GM21381 (cell line): Measurements from ENCODE around the gene NHLRC4.

ENCODE experiments used
- ATAC-seq: cut with Tn5 transposase; IDR thresholded peaks from one replicate; pipeline ENCODE4 v1.9.1; 2021; ENCODE audit warnings: mild to moderate bottlenecking, moderate library complexity; ENCODE audit not compliant: unreplicated experiment

NHLRC4 gene

DNA sequence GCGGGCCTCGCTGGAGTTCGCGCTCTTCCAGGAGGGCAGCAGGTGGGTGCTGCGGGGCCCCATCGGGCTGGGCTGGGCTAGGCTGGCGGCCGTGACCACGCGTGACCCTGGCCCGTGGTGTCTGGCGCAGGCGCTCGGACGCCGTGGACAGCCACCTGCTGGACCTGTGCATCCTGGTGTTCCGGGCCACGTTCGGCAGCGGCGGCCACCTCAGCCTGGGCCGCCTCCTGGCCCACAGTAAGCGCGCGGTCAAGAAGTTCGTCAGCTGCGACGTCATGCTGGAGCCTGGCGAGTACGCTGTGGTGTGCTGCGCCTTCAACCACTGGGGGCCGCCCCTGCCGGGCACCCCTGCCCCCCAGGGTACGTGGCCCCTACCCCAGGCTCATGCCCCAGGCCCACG is 14.6 kb upstream of the NHLRC4 start:
- no peak for ATAC-seq

DNA sequence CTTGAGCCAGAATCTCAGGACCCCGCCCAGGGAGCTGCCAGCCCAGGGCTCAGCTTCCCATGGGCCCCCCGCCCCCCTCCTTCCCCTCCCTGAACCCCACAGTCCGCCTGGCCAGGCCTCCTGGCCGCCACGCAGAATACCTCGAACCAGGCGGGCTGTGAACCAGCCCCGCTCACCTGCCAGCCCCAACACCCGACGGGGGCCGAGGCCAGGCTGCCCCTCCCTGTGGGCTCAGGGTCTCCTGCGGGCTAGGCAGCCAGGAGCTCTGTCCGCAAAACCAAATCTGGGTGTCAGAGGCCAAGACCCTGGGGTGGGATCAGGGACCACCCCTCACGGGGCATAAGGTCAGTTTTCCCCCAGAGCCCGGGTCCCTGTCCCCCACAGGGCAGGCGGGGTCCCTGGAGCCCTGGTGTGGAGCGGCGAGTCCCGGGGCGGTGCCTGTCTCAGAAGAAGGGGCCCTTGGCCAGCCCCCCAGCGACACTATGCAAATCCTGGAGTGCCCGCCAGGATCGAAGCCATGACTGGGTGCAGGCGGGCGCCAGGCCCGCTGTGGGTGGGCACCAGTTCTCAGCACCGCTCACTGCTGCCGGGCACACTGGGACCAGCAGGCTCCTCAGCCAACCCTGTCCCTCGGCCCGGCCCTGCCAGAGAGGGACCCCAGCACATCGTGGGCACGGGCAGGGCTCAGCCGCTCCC is 13.1 kb upstream of the NHLRC4 start:
- ATAC-seq: no peak

DNA sequence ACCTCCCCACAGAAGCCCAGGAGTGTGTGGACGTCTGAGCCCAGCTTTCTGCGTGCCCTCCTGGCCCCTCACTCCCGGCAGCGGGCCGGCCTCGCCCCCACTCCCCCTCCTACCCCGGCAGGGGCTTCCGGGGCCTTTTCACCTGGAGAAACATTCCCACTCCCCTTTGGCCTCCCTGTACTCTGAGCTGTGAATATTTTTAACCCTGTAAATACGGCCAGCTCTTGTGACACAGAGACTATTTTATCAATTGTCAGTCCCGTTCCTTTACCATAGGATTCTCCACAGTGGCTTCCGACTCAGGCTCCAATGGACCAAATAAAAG is 12.5 kb upstream of the NHLRC4 start:
- no peak for ATAC-seq

DNA sequence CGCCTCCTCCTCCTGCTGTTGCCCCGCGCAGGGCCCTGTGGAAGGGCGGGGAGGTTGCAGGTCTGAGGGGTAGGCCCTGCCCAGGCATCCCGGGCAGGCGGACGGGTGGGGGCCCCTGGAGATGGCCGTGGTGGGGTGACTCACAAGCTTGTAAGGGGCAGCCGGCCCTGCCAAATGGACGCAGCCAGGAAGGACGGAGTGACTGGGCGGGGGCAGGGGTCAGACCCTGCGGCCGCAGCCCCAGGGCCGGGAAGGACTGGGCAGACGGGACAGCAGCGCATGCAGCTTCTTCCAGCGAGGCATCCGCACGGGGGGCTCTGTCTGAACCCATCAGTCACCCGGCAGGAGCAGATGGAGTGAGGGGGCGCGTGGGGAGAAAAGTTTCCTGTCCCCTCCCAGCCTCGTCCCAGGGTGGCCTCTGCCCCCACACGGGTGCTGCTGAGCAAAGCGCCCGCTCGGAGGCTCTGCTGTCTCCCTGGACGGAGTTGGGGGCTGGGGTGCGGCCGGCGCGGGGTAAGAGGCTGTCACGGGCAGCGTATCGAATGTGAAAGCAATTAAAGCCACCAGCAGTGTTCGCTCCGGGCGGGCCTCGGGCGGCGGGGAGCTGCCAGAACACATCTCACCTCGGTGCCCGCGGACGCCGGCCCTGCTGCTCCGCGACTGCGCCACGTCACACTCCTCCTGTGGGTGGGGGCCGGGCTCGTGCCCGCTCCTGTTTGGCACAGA is 12.0 kb upstream of the NHLRC4 start:
- no peak for ATAC-seq

DNA sequence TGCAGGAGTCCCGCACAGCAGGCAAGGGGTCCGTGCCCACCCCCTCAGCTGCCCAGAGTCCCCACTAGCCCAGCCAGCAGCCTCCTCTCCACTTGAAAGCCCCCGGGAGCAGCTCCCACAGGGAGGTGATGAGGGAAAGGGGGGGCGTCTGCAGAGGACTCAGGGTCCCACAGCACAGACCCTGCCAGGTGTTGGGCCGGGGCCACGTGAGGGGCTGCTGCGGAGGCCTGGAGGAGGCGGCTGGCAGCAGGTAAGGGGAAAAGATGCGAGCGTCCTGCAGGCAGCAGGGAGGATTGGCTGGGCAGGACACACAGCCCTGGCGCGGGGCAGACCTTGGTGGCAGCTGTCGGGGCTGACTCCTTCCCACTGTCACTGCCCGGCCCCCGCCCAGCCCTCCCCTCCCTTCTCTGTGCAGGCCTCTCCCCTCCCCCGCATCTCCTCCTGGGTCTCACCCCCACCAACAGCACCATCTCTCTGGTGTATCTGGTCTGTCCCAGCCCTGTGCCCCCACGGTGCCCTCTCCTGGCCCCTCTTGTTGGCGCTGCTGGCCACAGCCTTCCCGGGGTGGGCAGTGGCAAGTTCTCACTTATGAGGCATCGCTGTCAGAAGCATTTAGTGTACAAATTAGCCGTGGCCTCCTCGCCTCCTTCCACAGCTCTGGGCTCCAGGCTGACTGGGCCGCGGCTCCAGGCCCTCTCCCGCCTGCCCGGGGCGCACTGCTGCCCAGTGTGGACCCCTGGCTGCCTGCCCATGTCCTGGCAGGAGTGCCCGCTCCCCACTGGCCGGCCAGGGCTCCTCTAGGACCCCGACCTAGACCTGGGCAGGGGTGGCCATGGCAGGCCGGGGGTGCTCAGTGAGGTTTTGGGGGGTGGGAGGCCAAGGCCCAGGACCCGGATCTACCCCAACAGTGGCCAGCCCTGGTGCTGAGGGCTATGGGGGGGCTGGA is 11.0 kb upstream of the NHLRC4 start:
- ATAC-seq: no peak

DNA sequence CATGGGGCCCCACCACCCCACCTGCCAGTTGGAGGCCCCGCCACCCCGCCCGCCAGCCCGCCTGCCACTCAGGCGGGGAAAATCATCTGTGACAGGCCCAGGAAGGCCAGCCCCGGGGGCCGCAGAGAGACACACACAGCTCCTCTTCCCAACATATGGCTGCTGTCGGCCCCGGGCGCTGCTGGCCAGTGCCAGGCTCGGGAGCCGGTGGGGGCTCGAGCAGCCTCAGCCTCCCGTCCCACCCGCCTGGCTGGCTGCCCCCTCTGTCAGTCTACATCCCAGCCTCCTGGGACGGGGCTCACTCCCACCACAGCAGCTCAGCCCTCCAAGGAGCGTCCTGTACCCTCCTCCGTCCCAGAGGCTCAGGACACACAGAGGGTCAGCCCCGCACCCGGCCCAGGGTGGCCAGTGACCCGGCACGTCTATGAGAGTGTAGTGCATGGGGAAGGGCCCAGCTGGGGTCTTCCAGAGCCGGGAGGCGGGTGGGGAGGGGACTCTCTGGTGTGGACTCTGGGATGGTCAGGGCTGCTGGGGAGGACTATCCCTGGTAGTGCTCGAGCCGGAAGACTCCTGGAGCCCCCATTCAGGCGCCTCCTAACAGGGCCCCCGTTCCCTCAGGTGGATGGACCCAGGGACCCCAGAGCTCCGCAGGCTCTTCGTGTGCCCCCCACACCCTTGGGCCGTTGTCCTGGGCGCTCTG is 10.2 kb upstream of the NHLRC4 start:
- no peak for ATAC-seq

DNA sequence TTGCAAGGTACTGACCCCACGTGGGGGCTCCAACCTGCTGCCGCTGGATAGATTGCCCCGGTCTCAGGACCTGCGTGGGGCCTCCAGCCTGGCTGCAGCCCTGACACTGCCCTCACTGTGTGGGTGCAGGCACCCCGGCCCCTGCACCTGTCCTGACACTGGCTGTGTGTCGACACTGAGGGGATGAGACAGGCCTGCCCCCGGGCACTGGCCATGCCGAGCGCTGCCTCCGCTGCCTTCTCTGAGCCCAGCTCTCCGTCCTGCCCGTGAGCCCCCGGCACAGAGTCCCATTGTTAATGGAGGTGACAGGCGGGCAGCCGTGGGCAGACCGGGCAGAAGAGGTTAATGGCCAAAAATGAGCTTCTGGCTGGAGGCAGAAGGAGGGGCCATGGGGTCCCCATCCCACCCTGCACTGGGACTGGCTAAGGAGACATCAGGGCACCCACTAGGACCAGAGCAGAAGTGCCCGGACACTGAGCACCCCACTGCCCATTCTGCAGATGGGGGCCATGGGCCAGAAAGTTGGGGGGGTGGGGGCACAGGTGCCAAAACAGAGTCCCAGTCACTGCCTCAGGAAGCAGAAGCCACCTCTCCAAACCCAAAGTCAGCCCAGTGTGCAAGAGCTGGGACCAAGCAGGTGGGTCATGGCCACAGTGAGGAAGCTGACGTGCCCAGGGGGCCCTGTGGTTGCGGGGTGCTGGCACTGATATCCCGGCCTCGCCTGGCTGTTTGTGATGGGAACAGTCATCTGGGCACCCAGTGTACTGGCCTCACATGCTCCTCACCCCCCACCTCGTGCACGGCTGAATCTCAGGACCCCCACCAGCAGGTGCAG is 9.1 kb upstream of the NHLRC4 start:
- no peak for ATAC-seq

DNA sequence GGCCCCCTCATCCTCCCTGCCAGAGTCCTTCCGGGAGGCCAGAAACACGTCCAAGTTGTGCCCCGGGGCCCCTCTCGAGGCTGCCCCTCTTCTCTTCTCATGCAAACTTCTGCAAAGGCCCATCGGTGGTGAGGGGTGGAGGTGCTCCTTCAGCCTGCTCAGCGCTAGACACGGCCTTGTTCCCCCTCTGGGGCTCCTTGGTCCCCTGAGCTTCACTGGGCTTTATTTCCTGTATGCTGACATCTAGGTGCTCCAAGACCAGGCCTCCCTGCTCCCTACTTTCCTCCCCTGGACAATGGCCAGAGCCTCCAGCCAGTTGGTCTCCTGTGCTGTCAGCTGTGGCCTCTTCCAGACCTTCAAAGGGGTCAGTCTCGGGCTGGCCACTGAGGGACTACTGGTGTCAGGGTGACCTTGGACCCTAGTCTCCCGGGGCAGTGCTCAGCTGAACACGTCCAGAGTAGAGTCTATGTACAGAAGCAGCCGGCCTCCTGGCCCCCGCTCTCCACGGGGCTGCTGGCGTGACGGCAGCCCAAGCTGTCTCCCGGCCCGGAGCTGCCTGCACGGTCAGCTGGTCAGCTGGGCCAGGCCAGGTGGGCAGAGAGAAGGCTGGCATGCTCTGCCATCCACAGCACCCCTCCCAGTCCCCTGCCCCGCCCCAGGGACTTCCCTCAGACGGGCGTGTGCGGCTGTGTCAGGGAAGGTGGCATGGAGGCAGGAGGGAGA is 8.3 kb upstream of the NHLRC4 start:
- no peak for ATAC-seq

DNA sequence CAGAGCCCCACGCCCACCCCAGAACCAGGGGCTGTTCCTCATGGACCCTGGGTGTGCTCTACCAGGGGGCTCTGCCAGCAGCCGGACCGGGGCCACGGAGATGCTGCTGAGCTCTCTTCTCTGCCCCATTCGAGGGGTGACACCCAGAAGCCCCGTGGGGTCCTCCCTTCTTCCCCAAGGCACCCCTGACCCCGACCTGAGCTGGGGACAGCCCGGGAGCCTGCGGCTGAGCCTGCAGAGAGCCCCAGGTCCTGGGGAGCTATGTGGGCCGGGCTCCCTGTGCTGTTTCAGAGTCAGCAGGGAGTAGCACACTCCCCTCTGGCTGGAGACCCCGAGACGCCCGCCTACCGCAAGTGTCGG is 7.8 kb upstream of the NHLRC4 start:
- no peak for ATAC-seq

DNA sequence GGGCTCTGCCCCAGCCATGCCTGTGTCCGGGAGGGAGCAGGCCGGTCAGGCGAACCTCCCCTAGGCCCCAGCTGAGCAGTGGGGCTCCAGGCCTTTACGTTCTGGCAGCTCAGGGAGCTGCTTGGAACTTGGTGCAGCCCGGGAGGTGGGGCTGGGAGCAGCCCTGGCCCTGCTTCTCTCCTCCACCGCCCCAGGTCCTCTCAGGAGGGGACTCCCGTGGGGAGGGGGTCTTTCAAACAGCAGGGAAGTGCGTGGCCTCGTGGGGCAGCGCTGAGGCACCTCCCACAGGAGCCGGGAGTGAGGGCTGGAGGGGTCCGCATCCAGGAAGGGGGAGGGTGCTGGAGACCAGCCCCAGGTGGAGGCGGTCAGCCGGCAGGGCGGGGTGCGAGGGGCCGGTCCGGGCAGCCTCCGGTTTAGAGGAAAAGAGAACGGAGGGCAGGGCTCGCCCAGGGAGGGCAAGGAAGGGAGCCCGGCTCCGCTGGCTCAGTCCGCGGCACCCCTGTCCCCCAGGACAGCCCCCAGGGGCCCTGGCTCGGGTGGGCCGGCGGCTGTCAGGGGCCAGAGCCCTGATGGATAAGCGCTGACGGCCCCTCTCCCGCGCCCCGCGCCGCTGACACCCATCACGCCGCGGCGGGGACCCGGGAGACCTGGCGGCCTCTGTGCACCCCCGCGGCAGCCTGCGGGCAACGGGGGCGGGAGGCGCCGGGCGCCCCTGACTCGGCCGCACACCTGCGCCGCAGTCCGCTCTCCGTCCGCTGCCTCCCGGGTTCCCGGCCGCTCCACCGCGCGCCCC is 7.2 kb upstream of the NHLRC4 start:
- ATAC-seq: no peak

DNA sequence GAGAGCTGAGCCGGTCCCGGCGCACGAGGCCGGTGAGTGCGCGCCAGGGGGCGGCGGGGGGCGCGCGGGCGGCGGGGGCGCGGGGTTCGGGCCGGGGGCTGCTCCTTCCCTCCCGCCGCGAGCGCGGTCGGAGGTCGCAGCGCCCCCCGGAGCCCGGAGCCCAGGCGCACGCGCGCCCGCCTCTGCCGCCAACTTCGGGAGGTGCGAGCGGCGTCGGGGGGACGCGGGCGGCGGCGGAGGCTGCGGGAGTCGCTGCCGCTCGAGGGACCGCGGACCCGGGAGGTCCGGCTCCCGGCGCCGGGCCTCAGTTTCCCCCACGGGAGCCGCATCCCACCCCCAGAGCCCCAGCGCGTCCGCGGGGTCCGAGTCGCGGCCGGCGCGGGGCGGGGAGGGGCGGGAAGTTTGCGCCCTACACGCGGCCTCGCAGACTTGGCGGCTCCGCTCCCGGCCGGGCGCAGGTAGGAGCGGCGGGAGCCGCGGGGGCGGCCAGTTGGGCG is 6.6 kb upstream of the NHLRC4 start, which contains the start of gene PRR35:
PRR35 (plus strand) TSS at position 191 of the 497 bp plus-strand sequence. CDS start 2,901 bp downstream, outside the sequence.
- no peak for ATAC-seq

DNA sequence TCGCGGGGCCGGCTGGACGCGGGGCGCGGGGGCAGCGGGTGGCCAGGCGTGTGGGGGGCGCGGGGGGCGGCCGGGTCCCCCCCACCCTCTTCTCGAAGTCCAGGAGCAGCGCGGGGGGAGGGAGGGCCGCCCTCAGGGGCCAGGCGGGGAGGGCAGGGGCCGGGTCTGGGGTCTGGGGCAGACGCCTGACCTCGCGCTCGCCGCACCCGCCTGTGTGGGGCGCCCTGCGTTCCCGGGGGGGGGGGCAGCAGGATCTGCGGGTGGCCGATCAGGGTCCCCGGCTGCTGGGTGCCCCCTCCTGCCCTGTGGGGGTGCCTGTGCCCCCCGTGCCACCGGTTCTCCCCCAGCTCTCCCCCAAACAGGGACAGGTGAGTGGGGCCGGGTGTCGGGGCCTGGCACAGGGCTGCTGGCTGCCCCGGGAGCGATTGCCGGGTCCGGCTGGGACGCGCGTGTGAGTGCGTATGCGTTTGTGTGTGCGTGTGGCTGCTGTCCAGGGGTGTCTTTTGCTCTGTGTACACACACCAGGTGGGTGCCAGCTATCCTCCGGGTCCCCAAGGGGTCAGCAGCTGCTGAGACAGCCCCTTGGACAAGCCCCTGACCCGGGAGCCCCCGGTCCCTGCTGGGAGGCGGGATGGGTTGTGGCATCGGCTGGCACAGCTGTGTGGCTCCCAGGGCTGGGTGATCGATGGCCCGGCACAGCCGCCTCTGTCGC is 5.9 kb upstream of the NHLRC4 start:
- no peak for ATAC-seq

DNA sequence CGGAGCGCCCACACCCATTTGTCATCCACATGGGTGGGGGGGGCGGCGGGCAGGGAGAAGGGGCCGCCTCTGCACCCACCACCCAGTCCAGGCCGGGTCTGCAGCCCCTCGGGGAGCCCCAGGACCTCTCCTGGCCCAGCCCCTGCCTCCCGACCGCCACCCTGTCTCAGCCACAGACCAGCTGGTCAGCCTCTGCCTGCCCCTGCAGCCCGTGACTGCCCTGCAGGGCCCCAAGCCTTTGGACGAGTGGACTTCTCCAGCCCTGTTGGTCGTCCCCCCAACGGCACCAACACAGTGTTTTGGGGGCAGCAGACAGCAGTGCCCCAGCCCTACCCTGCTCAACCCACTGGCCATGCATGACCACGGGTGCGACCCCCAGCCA is 5.4 kb upstream of the NHLRC4 start:
- no peak for ATAC-seq

DNA sequence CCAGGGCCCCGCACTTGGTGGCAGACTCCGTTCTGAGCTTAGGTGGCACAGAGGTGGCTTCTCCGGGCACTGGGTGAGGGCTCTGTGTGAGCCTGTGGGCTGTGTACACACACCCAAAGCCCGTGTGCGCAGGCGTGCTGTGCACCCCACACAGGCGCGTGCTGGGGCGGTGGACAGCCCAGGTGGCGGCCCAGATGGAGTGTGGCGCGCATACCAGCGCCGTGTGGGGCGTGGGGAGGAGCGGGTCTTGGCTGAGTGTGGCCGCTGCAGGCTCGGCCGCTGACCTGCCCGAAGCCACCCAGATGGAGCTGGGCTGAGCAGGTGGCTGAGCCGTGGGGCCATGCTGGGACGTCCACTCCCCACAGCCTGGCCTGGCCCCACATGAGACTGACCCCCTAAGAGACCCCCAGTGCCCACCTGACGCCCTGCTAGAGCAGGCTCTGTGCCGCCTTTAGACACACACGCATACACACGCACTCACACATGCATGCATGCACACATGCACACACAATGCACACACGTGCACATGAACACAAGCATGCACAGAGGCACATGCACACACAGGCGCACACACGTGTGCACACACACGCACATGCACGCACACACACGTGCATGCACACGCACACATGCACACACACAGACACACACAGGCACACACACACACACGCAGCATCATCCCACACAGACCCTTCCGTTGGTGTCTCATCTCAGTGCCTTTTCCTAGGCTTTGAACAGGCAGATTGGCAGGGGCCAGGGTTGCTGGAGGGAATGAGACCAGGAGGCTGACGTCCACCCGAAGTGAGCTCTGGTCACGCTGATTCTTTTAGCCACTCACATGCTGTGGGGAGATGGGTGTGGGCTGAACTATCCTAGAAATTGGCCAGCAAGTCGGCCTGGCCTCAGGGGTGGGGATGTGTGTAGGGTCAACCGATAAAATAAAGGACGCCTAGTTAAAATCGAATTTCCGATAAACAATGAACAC is 4.6 kb upstream of the NHLRC4 start:
- ATAC-seq: no peak

DNA sequence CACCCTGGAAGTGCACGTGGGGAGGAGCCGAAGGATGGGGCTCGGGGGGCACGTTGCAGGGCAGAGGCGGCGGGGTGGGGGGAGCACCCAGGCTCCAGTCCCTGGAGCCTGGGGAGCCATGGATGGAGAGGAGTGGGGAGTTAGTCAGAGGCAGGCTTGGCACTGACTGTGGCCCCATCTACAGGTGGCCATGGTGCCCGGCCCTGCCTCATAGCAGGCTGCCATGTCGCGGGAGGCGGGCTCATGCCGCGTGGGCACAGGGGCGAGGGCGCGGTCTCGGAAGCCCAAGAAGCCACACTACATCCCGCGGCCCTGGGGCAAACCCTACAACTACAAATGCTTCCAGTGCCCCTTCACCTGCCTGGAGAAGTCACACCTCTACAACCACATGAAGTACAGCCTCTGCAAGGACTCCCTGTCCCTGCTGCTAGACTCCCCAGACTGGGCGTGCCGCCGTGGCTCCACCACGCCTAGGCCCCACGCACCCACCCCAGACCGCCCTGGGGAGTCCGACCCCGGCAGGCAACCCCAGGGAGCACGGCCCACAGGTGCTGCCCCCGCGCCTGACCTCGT is 3.6 kb upstream of the NHLRC4 start:
- ATAC-seq: no peak

DNA sequence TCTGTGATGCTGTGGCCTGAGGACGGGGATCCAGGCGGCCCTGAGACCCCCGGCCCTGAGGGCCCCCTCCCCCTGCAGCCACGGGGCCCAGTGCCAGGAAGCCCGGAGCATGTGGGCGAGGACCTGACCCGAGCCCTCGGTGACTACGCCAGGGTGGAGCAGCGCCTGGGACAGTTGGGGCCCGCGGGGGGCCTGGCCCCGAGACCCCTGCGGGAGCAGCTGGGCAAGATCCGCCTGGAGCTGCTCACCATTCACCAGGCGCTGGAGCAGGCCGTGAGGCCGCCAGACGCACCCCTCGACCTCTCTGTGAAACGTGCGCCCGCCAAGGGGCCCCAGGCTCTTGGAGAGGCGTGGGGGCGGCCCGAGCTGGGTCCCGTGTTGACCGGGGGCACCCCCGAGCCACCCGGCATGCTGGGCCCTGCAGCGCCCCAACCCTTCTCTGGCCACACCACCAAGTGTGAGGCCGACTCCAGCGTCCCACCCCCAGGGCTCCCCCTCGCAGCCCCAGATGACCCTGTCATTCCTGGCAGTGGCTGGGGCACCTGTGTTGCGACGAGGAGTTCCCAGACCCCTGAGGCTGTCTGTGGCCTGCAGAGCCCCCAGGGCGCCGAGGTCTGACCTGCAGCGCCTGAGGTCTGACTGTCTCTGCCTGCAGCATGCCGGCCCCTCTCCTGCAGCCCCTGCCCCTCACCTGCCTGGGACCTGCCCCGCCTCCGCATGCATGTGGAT is 2.0 kb upstream of the NHLRC4 start:
- ATAC-seq: no peak
